Naive B cell (primary cell): ENCODE results near the gene TBC1D22A. TPM values are rescaled to one million over a fixed set of nuclear protein-coding genes. Genes with fewer than 3 reads are reported as not detected.

Source experiments
- ATAC-seq, 2 donors: fragments of 150-1000 bp; cut with Tn5 transposase; 2 replicates each; pipeline ENCODE4 v1.10.0; 2021; ENCODE audit warnings: low read depth in 2 of 2, mild to moderate bottlenecking in 2 of 2, moderate library complexity in 2 of 2
- DNase-seq: peaks from one replicate; pipeline ENCODE4 v3.0.0; 2022
- H3K27ac Mint-ChIP-seq, 6 donors: one replicate each; pipeline ENCODE4 v1.8.0; 2020 to 2022; ENCODE audit warnings: mild to moderate bottlenecking in 6 of 6, mixed read lengths in 6 of 6, moderate library complexity in 5 of 6, inconsistent platforms in 2 of 6
- H3K27me3 Mint-ChIP-seq, 3 donors: one replicate each; pipeline ENCODE4 v1.8.0; 2021 to 2022; ENCODE audit warnings: mixed read lengths in 3 of 3, mild to moderate bottlenecking in 1 of 3
- H3K36me3 Mint-ChIP-seq, 2 donors: one replicate each; pipeline ENCODE4 v1.8.0; 2020 to 2022; ENCODE audit warnings: mixed read lengths in 2 of 2, inconsistent platforms in 1 of 2, mild to moderate bottlenecking in 1 of 2
- H3K4me1 Mint-ChIP-seq, 3 donors: one replicate each; pipeline ENCODE4 v1.8.0; 2020 to 2022; ENCODE audit warnings: mixed read lengths in 3 of 3, inconsistent platforms in 1 of 3, mild to moderate bottlenecking in 1 of 3, moderate library complexity in 1 of 3
- H3K4me3 Mint-ChIP-seq, 8 donors: one replicate each; pipeline ENCODE4 v1.8.0; 2020 to 2022; ENCODE audit warnings: mild to moderate bottlenecking in 8 of 8, mixed read lengths in 8 of 8, moderate library complexity in 8 of 8, inconsistent platforms in 2 of 8
- H3K9me3 Mint-ChIP-seq, 7 donors: one replicate each; pipeline ENCODE4 v1.8.0; 2020 to 2022; ENCODE audit warnings: mixed read lengths in 7 of 7, mild to moderate bottlenecking in 5 of 7, inconsistent platforms in 2 of 7, moderate library complexity in 1 of 7
- polyA plus RNA-seq, 6 donors: library from polyadenylated mRNA; unstranded; fragments of 300-500 nt; fragmentation: Illumina TruSeq; gene quantifications; one replicate each; pipeline ENCODE4 v1.2.3, GENCODE V29; 2021; ENCODE audit warnings: low read depth in 6 of 6

The TBC1D22A gene
- polyA plus RNA-seq, 6 donors from 2014 or later, result 47.2 to 74.5 (median 62.6) TPM

- Mint-ChIP-seq H3K27me3 (no peaks in the 10 kb centered on the region), H3K4me1 (peaks cover 5 to 26% (median 9%) of the 10 kb centered on the region in 3 donors), H3K4me3 (no peak overlapping the region), H3K9me3 (no peaks in the 10 kb centered on the region), H3K36me3 (peaks cover 0 to 4% of the 10 kb centered on the region in 2 donors), H3K27ac (peak overlapping the region in 1 of 6 donors; percentile 71)
- ATAC-seq (no peak), DNase-seq (no peak)
Measured at GRCh38 chr22:47029244-47030074, 267.0 kb downstream of the TBC1D22A start.

- Mint-ChIP-seq H3K27ac (no peak overlapping the region), H3K4me3 (no peak overlapping the region), H3K36me3 (peaks cover 0 to 4% of the 10 kb centered on the region in 2 donors), H3K27me3 (no peaks in the 10 kb centered on the region), H3K9me3 (no peaks in the 10 kb centered on the region), H3K4me1 (peaks cover 5 to 27% (median 9%) of the 10 kb centered on the region in 3 donors)
- ATAC-seq, result no peak
- no peak for DNase-seq
Measured at GRCh38 chr22:47030143-47030661, 267.8 kb downstream of the TBC1D22A start.

- H3K4me1 Mint-ChIP-seq, result peaks cover 5 to 25% (median 9%) of the 10 kb centered on the region in 3 donors
- H3K9me3 Mint-ChIP-seq, result no peaks in the 10 kb centered on the region
- peaks cover 0 to 4% of the 10 kb centered on the region in 2 donors for H3K36me3 Mint-ChIP-seq
- no peaks in the 10 kb centered on the region for H3K27me3 Mint-ChIP-seq
- no peak for DNase-seq
- no peak overlapping the region for H3K4me3 Mint-ChIP-seq
- peak overlapping the region in 1 of 6 donors; percentile 81 for H3K27ac Mint-ChIP-seq
- no peak for ATAC-seq
Measured at GRCh38 chr22:47030881-47031627, 268.6 kb downstream of the TBC1D22A start.

- Mint-ChIP-seq H3K27me3 (no peaks in the 10 kb centered on the region), H3K4me1 (peaks cover 4 to 27% (median 9%) of the 10 kb centered on the region in 3 donors), H3K36me3 (peaks cover 0 to 4% of the 10 kb centered on the region in 2 donors), H3K9me3 (no peaks in the 10 kb centered on the region), H3K4me3 (no peak overlapping the region), H3K27ac (no peak overlapping the region)
- DNase-seq, result no peak
- ATAC-seq, result no peak
Measured at GRCh38 chr22:47031628-47031915, 269.1 kb downstream of the TBC1D22A start.

GRCh38 chr22:47032091-47032943 is 269.9 kb downstream of the TBC1D22A start:
- Mint-ChIP-seq H3K36me3 (peaks cover 0 to 4% of the 10 kb centered on the region in 2 donors), H3K4me3 (no peak overlapping the region), H3K27me3 (no peaks in the 10 kb centered on the region), H3K27ac (no peak overlapping the region), H3K4me1 (peaks cover 3 to 27% (median 9%) of the 10 kb centered on the region in 3 donors), H3K9me3 (no peaks in the 10 kb centered on the region)
- ATAC-seq (no peak), DNase-seq (no peak)

- DNase-seq, result no peak
- H3K4me3 Mint-ChIP-seq, result no peak overlapping the region
- H3K4me1 Mint-ChIP-seq, result peaks cover 3 to 29% (median 13%) of the 10 kb centered on the region in 3 donors
- peak overlapping the region in 1 of 6 donors; percentile 51 for H3K27ac Mint-ChIP-seq
- H3K27me3 Mint-ChIP-seq, result no peaks in the 10 kb centered on the region
- no peak for ATAC-seq
- no peaks in the 10 kb centered on the region for H3K9me3 Mint-ChIP-seq
- peaks cover 4% of the 10 kb centered on the region in 2 donors for H3K36me3 Mint-ChIP-seq
Measured at GRCh38 chr22:47032956-47033647, 270.7 kb downstream of the TBC1D22A start.

- H3K4me1 Mint-ChIP-seq, result peaks cover under 1 to 28% (median 15%) of the 10 kb centered on the region in 3 donors
- H3K27me3 Mint-ChIP-seq, result no peaks in the 10 kb centered on the region
- H3K36me3 Mint-ChIP-seq, result peaks cover 4 to 6% of the 10 kb centered on the region in 2 donors
- peak overlapping the region in 1 of 6 donors; percentile 5 for H3K27ac Mint-ChIP-seq
- H3K9me3 Mint-ChIP-seq, result no peaks in the 10 kb centered on the region
- no peak for DNase-seq
- no peak overlapping the region for H3K4me3 Mint-ChIP-seq
- no peak for ATAC-seq
Measured at GRCh38 chr22:47033648-47034000, 271.2 kb downstream of the TBC1D22A start.

GRCh38 chr22:47034076-47034808 is 271.8 kb downstream of the TBC1D22A start:
- H3K27ac Mint-ChIP-seq, result peak overlapping the region in 2 of 6 donors; percentile 5 to 9
- H3K4me1 Mint-ChIP-seq, result peaks cover 0 to 25% (median 13%) of the 10 kb centered on the region in 3 donors
- peaks cover 4 to 8% of the 10 kb centered on the region in 2 donors for H3K36me3 Mint-ChIP-seq
- peak overlapping the region in 1 of 8 donors; percentile 17 for H3K4me3 Mint-ChIP-seq
- no peak for DNase-seq
- no peaks in the 10 kb centered on the region for H3K9me3 Mint-ChIP-seq
- no peaks in the 10 kb centered on the region for H3K27me3 Mint-ChIP-seq
- ATAC-seq, result no peak

GRCh38 chr22:47034905-47035419 is 272.5 kb downstream of the TBC1D22A start:
- ATAC-seq (no peak), DNase-seq (no peak)
- Mint-ChIP-seq H3K27ac (no peak overlapping the region), H3K9me3 (no peaks in the 10 kb centered on the region), H3K27me3 (no peaks in the 10 kb centered on the region), H3K4me1 (peaks cover 4 to 26% (median 17%) of the 10 kb centered on the region in 3 donors), H3K4me3 (no peak overlapping the region), H3K36me3 (peaks cover 4 to 15% of the 10 kb centered on the region in 2 donors)

- Mint-ChIP-seq H3K4me3 (no peak overlapping the region), H3K4me1 (peaks cover 9 to 31% (median 22%) of the 10 kb centered on the region in 3 donors), H3K36me3 (peaks cover 4 to 18% of the 10 kb centered on the region in 2 donors), H3K27ac (no peak overlapping the region), H3K27me3 (no peaks in the 10 kb centered on the region), H3K9me3 (no peaks in the 10 kb centered on the region)
- DNase-seq (no peak), ATAC-seq (no peak)
Measured at GRCh38 chr22:47035425-47035881, 273.0 kb downstream of the TBC1D22A start.

- H3K27me3 Mint-ChIP-seq, result no peaks in the 10 kb centered on the region
- no peak overlapping the region for H3K27ac Mint-ChIP-seq
- peaks cover 11 to 32% (median 26%) of the 10 kb centered on the region in 3 donors for H3K4me1 Mint-ChIP-seq
- DNase-seq (no peak), ATAC-seq (no peak)
- H3K36me3 Mint-ChIP-seq, result peaks cover 4 to 18% of the 10 kb centered on the region in 2 donors
- H3K4me3 Mint-ChIP-seq, result no peak overlapping the region
- no peaks in the 10 kb centered on the region for H3K9me3 Mint-ChIP-seq
Measured at GRCh38 chr22:47036352-47036751, 273.9 kb downstream of the TBC1D22A start.
